ENCODE data around the gene MS4A14. TPM values are rescaled to one million over a fixed set of nuclear protein-coding genes. Genes with fewer than 3 reads are reported as not detected.

The MS4A14 gene
- total and polyA plus RNA-seq, 2 experiments from 2014 or later = not detected

- Histone ChIP-seq H3K9me2 (replicated peaks; ENCODE audit: insufficient read depth) (no peaks in the 10 kb centered on the region), H3K27me3 (no peaks in the 10 kb centered on the region), H3K9me3 (ENCODE audit: low read depth) (no peaks in the 10 kb centered on the region), H3K79me2 (no peaks in the 10 kb centered on the region), H3K36me3 (replicated peaks; ENCODE audit: insufficient read depth, low read depth) (no peaks in the 10 kb centered on the region), H3K4me1 (ENCODE audit: insufficient read depth) (no peaks in the 10 kb centered on the region), H3K27ac (no peak overlapping the region), H2AFZ (no peak overlapping the region), H3K4me3 (no peak overlapping the region), H3K4me2 (no peak overlapping the region), H4K20me1 (ENCODE audit: insufficient read depth, poor library complexity, severe bottlenecking) (no peaks in the 10 kb centered on the region)
- no peak for TF ChIP-seq CTCF (IDR thresholded peaks at IDR 0.05; ENCODE audit: poor library complexity)
- no peak for TF ChIP-seq EZH2 (IDR thresholded peaks at IDR 0.05; ENCODE audit: borderline replicate concordance)
- TF ChIP-seq EZH2phosphoT487 (IDR thresholded peaks at IDR 0.05; ENCODE audit: low read depth, severe bottlenecking, unreplicated experiment) = no peak
- no peak for DNase-seq (ENCODE audit: low spot score)
Measured at GRCh38 chr11:60390419-60390818, 5.8 kb upstream of the MS4A14 start.

- no peaks in the 10 kb centered on the region for H3K9me2 ChIP-seq (replicated peaks; ENCODE audit: insufficient read depth)
- no peak overlapping the region for H2AFZ ChIP-seq
- H3K27me3 ChIP-seq = no peaks in the 10 kb centered on the region
- no peak overlapping the region for H3K27ac ChIP-seq
- H3K4me3 ChIP-seq = no peak overlapping the region
- H3K4me2 ChIP-seq = no peak overlapping the region
- H3K36me3 ChIP-seq (replicated peaks; ENCODE audit: insufficient read depth, low read depth) = no peaks in the 10 kb centered on the region
- no peaks in the 10 kb centered on the region for H3K9me3 ChIP-seq (ENCODE audit: low read depth)
- TF ChIP-seq CTCF (IDR thresholded peaks at IDR 0.05; ENCODE audit: poor library complexity) (no peak), EZH2 (IDR thresholded peaks at IDR 0.05; ENCODE audit: borderline replicate concordance) (no peak), EZH2phosphoT487 (IDR thresholded peaks at IDR 0.05; ENCODE audit: low read depth, severe bottlenecking, unreplicated experiment) (no peak)
- no peaks in the 10 kb centered on the region for H3K79me2 ChIP-seq
- 74% methylated on average over 2 of the region's 2 CpGs for WGBS (ENCODE audit: low lambda C conversion rate, missing lambda C conversion rate)
- no peak for DNase-seq (ENCODE audit: low spot score)
- no peaks in the 10 kb centered on the region for H3K4me1 ChIP-seq (ENCODE audit: insufficient read depth)
- H4K20me1 ChIP-seq (ENCODE audit: insufficient read depth, poor library complexity, severe bottlenecking) = no peaks in the 10 kb centered on the region
Measured at GRCh38 chr11:60392361-60392760, 3.9 kb upstream of the MS4A14 start.

GRCh38 chr11:60393016-60393415, 3.2 kb upstream of the MS4A14 start:
- no peaks in the 10 kb centered on the region for H3K79me2 ChIP-seq
- no peak for DNase-seq (ENCODE audit: low spot score)
- no peaks in the 10 kb centered on the region for H3K9me2 ChIP-seq (replicated peaks; ENCODE audit: insufficient read depth)
- no peaks in the 10 kb centered on the region for H3K36me3 ChIP-seq (replicated peaks; ENCODE audit: insufficient read depth, low read depth)
- no peak overlapping the region for H3K4me3 ChIP-seq
- H3K27ac ChIP-seq = no peak overlapping the region
- H4K20me1 ChIP-seq (ENCODE audit: insufficient read depth, poor library complexity, severe bottlenecking) = no peaks in the 10 kb centered on the region
- no peaks in the 10 kb centered on the region for H3K9me3 ChIP-seq (ENCODE audit: low read depth)
- no peaks in the 10 kb centered on the region for H3K4me1 ChIP-seq (ENCODE audit: insufficient read depth)
- TF ChIP-seq EZH2 (IDR thresholded peaks at IDR 0.05; ENCODE audit: borderline replicate concordance) = no peak
- no peak for TF ChIP-seq EZH2phosphoT487 (IDR thresholded peaks at IDR 0.05; ENCODE audit: low read depth, severe bottlenecking, unreplicated experiment)
- no peak for TF ChIP-seq CTCF (IDR thresholded peaks at IDR 0.05; ENCODE audit: poor library complexity)
- H3K4me2 ChIP-seq = no peak overlapping the region
- no peak overlapping the region for H2AFZ ChIP-seq
- no peaks in the 10 kb centered on the region for H3K27me3 ChIP-seq
- WGBS (ENCODE audit: low lambda C conversion rate, missing lambda C conversion rate) = 76% methylated on average over 5 of the region's 5 CpGs

Measured in hepatocyte (in vitro differentiated cells).